ENCODE measurements around the gene CC2D2B.

The CC2D2B gene

GRCh38 chr10:96025566-96025965 is 117.8 kb downstream of the CC2D2B start:
- FAIRE-seq (no peak), DNase-seq (ENCODE audit: insufficient read length, low spot score) (no peak)

GRCh38 chr10:96034625-96035024 is 126.8 kb downstream of the CC2D2B start:
- no peak for FAIRE-seq
- no peak for TF ChIP-seq CTCF (IDR thresholded peaks at IDR 0.05; ENCODE audit: insufficient read depth, missing control alignments)

More at GRCh38 chr10:96025566-96025965, 117.8 kb downstream of the CC2D2B start:
- TF ChIP-seq CTCF (IDR thresholded peaks at IDR 0.05; ENCODE audit: insufficient read depth, missing control alignments), result no peak

GRCh38 chr10:96038476-96039387 is 131.0 kb downstream of the CC2D2B start:
- FAIRE-seq (no peak), DNase-seq (ENCODE audit: insufficient read length, low spot score) (no peak)
- no peak for TF ChIP-seq CTCF (IDR thresholded peaks at IDR 0.05; ENCODE audit: insufficient read depth, missing control alignments)

More at GRCh38 chr10:96034625-96035024, 126.8 kb downstream of the CC2D2B start:
- no peak for DNase-seq (ENCODE audit: insufficient read length, low spot score)

GRCh38 chr10:96041146-96041545 is 133.4 kb downstream of the CC2D2B start:
- no peak for TF ChIP-seq CTCF (IDR thresholded peaks at IDR 0.05; ENCODE audit: insufficient read depth, missing control alignments)
- DNase-seq (ENCODE audit: insufficient read length, low spot score) (no peak), FAIRE-seq (no peak)

GRCh38 chr10:96043033-96043892 is 135.5 kb downstream of the CC2D2B start, which contains the start of gene CCNJ:
CCNJ (plus strand) TSS chr10:96043583; CDS start chr10:96044394, 811 bp downstream.
- no peak for FAIRE-seq

More at GRCh38 chr10:96043033-96043892, 135.5 kb downstream of the CC2D2B start, which contains the start of gene CCNJ:
- TF ChIP-seq CTCF (IDR thresholded peaks at IDR 0.05; ENCODE audit: insufficient read depth, missing control alignments), result no peak
- peak; percentile 90 for DNase-seq (ENCODE audit: insufficient read length, low spot score)

Measured in D721Med (cell line).